Liver (tissue), 9 donors: Measurements from ENCODE around the gene KAT6B. TPM values are rescaled to one million over a fixed set of nuclear protein-coding genes. Genes with fewer than 3 reads are reported as not detected.

ENCODE experiments used
- DNase-seq: peaks from one replicate; pipeline ENCODE4 v3.0.0-alpha.2; 2017; ENCODE audit warnings: low spot score
- H3K27ac ChIP-seq, 2 donors: one replicate each; pipeline ENCODE4 v1.7.0; 2013; ENCODE audit warnings: inconsistent platforms in 2 of 2, low read length in 2 of 2, control low read depth in 1 of 2, low read depth in 1 of 2, mild to moderate bottlenecking in 1 of 2
- H3K27me3 ChIP-seq, 4 donors: one replicate each; pipeline versions ENCODE4 v1.6.1 to v1.7.0; 2013; ENCODE audit warnings: low read length in 3 of 4, inconsistent platforms in 1 of 4, mild to moderate bottlenecking in 1 of 4, moderate library complexity in 1 of 4; ENCODE audit not compliant: control insufficient read depth in 4 of 4, insufficient read depth in 4 of 4
- H3K36me3 ChIP-seq, 4 donors: one replicate each; pipeline versions ENCODE4 v1.6.1 to v1.7.0; 2013; ENCODE audit warnings: low read length in 3 of 4, mild to moderate bottlenecking in 3 of 4, low read depth in 1 of 4, moderate library complexity in 1 of 4; ENCODE audit not compliant: control insufficient read depth in 4 of 4, insufficient read depth in 3 of 4
- H3K4me1 ChIP-seq, 4 donors: one replicate each; pipeline versions ENCODE4 v1.6.1 to v1.7.0; 2013; ENCODE audit warnings: low read length in 3 of 4, mild to moderate bottlenecking in 3 of 4, moderate library complexity in 1 of 4; ENCODE audit not compliant: control insufficient read depth in 4 of 4, insufficient read depth in 4 of 4
- H3K4me3 ChIP-seq, 3 donors: one replicate each; pipeline versions ENCODE4 v1.6.1 to v1.7.0; 2013; ENCODE audit warnings: low read length in 3 of 3, control low read depth in 1 of 3, low read depth in 1 of 3, mild to moderate bottlenecking in 1 of 3
- H3K9ac ChIP-seq, 2 donors: one replicate each; pipeline ENCODE4 v1.7.0; 2013; ENCODE audit warnings: low read length in 2 of 2, mild to moderate bottlenecking in 2 of 2, moderate library complexity in 2 of 2, control low read depth in 1 of 2, low read depth in 1 of 2
- H3K9me3 ChIP-seq, 4 donors: one replicate each; pipeline versions ENCODE4 v1.6.1 to v1.7.0; 2013; ENCODE audit warnings: low read length in 3 of 4; ENCODE audit not compliant: control insufficient read depth in 4 of 4
- ATF3 ChIP-seq: IDR thresholded peaks from 2 replicates; pipeline ENCODE4 v1.6.1; 2016; ENCODE audit warnings: antibody characterized with exemption
- CTCF ChIP-seq: fragments of 150-350 bp; IDR thresholded peaks from 2 replicates; pipeline ENCODE4 v1.5.1; 2017; ENCODE audit warnings: improper control_type of control experiment, low read depth, low read length; ENCODE audit not compliant: missing input control
- EGR1 ChIP-seq, 2 donors: IDR thresholded peaks; 2 replicates each; pipeline ENCODE4 v1.6.1; 2016 to 2018; ENCODE audit warnings: antibody characterized with exemption in 2 of 2, low read depth in 2 of 2
- FOXA1 ChIP-seq: IDR thresholded peaks from 2 replicates; pipeline ENCODE4 v1.6.1; 2016; ENCODE audit warnings: antibody characterized with exemption
- GABPA ChIP-seq, 2 donors: IDR thresholded peaks in 1 of 2; conservative IDR thresholded peaks in 1 of 2; 2 replicates each; pipeline ENCODE4 v1.6.1; 2016; ENCODE audit warnings: antibody characterized with exemption in 2 of 2, mild to moderate bottlenecking in 1 of 2, moderate library complexity in 1 of 2
- HNF4A ChIP-seq, 2 donors: conservative IDR thresholded peaks; 2 replicates each; pipeline ENCODE4 v1.6.1; 2016; ENCODE audit warnings: antibody characterized with exemption in 2 of 2, mild to moderate bottlenecking in 2 of 2
- HNF4G ChIP-seq: IDR thresholded peaks from 2 replicates; pipeline ENCODE4 v1.6.1; 2016; ENCODE audit warnings: antibody characterized with exemption
- JUND ChIP-seq, 2 donors: IDR thresholded peaks; 2 replicates each; pipeline ENCODE4 v1.6.1; 2016; ENCODE audit warnings: antibody characterized with exemption in 2 of 2
- MAX ChIP-seq: IDR thresholded peaks from 2 replicates; pipeline ENCODE4 v1.6.1; 2016; ENCODE audit warnings: antibody characterized with exemption
- NR2F2 ChIP-seq: IDR thresholded peaks from 2 replicates; pipeline ENCODE4 v1.6.1; 2016; ENCODE audit warnings: antibody characterized with exemption
- RAD21 ChIP-seq, 2 donors: IDR thresholded peaks; 2 replicates each; pipeline ENCODE4 v1.6.1; 2016; ENCODE audit warnings: antibody characterized with exemption in 2 of 2, mild to moderate bottlenecking in 2 of 2
- REST ChIP-seq: IDR thresholded peaks from 2 replicates; pipeline ENCODE4 v1.6.1; 2016; ENCODE audit warnings: antibody characterized with exemption, mild to moderate bottlenecking
- TAF1 ChIP-seq: conservative IDR thresholded peaks from 2 replicates; pipeline ENCODE4 v1.6.1; 2016; ENCODE audit warnings: antibody characterized with exemption, mild to moderate bottlenecking
- ZBTB33 ChIP-seq: IDR thresholded peaks from 2 replicates; pipeline ENCODE4 v1.6.1; 2016; ENCODE audit warnings: antibody characterized with exemption
- WGBS: extraction: QIAGEN DNeasy Blood & Tissue Kit; methylation state at CpG from one replicate; pipeline ENCODE4 v1.1.7; 2013; 5-methylcytosine and 5-hydroxymethylcytosine counted together
- polyA plus RNA-seq, 2 donors: library from polyadenylated mRNA; stranded (reverse) in 1 of 2; unstranded in 1 of 2; fragments of 200-250 nt in 1 of 2; fragments of >200 nt in 1 of 2; fragmentation: Nextera tagmentation in 1 of 2; extraction: Ambion mirVana in 1 of 2; gene quantifications; one replicate each; pipeline versions ENCODE4 v1.2.1 to v1.2.3, GENCODE V29; 2013 to 2015
- total RNA-seq, 2 donors: library from RNA; depleted of rRNA; stranded (reverse); fragments of >200 nt; gene quantifications; one replicate each; pipeline ENCODE4 v1.2.3, GENCODE V29; 2014
- donor health status: healthy.
- donor health status: healthy.
- donor health status: healthy.
- donor health status: healthy.
- donor health status: healthy.

KAT6B gene
- total and polyA plus RNA-seq, 4 donors = 2.0 to 21.2 (median 8.8) TPM

- no peak for TF ChIP-seq REST
These were observed 188.3 kb downstream of the KAT6B start (continued) for GRCh38 chr10:75014516-75015230.

- no peak for DNase-seq
- Histone ChIP-seq H3K4me3 (no peak overlapping the region), H3K9me3 (no peaks in the 10 kb centered on the region), H3K9ac (no peak overlapping the region), H3K27me3 (no peaks in the 10 kb centered on the region), H3K27ac (no peak overlapping the region), H3K36me3 (peaks cover 0 to 2% (median under 1%) of the 10 kb centered on the region in 4 donors), H3K4me1 (peaks cover 0 to 12% (median 5%) of the 10 kb centered on the region in 4 donors)
- 79% methylated on average over 5 of the region's 5 CpGs for WGBS
- no peak for TF ChIP-seq FOXA1
These were observed 189.0 kb downstream of the KAT6B start for GRCh38 chr10:75015442-75015841.

GRCh38 chr10:75016325-75016724, 189.9 kb downstream of the KAT6B start:
- Histone ChIP-seq H3K9ac (no peak overlapping the region), H3K9me3 (no peaks in the 10 kb centered on the region), H3K4me3 (no peak overlapping the region), H3K36me3 (peaks cover 0 to 6% (median under 1%) of the 10 kb centered on the region in 4 donors), H3K27me3 (no peaks in the 10 kb centered on the region), H3K4me1 (peaks cover 0 to 21% (median 8%) of the 10 kb centered on the region in 4 donors), H3K27ac (no peak overlapping the region)
- no peak for DNase-seq
- 69% methylated on average over 3 of the region's 3 CpGs for WGBS
- TF ChIP-seq NR2F2 (no peak), EGR1 (IDR thresholded peaks at IDR 0.05; ENCODE audit: low read depth in 2 of 2) (no peak), ZBTB33 (no peak), FOXA1 (no peak), CTCF (no peak), HNF4G (no peak), GABPA (IDR thresholded peaks at IDR 0.05 in 1 of 2, conservative IDR thresholded peaks at IDR 0.05 in 1 of 2) (no peak), ATF3 (no peak), HNF4A (conservative IDR thresholded peaks at IDR 0.05) (no peak), JUND (IDR thresholded peaks at IDR 0.05) (no peak), TAF1 (no peak), RAD21 (IDR thresholded peaks at IDR 0.05) (no peak), MAX (no peak)
